Caco-2 (cell line): ENCODE results near the gene SRSF11. TPM values are rescaled to one million over a fixed set of nuclear protein-coding genes. Genes with fewer than 3 reads are reported as not detected.

Experiments used
- BruUV-seq: library from RNA; stranded (reverse); fragments of 400-500 nt; replicated peaks from 2 replicates; lab custom pipeline; 2021; lab: Mats Ljungman, UMichigan
- CTCF ChIA-PET: fragments of 300-600 bp; sonication (Branson Sonifier 250); formaldehyde crosslinking; loops from one replicate; lab custom pipeline; 2022; ENCODE audit warnings: antibody characterized with exemption; lab: Charles Lee
- POLR2A ChIA-PET: fragments of 300-600 bp; sonication (Branson Sonifier 250); formaldehyde crosslinking; loops from one replicate; lab custom pipeline; 2022; ENCODE audit warnings: antibody characterized with exemption; lab: Charles Lee
- DNase-seq, 2 experiments: peaks; one replicate each; pipeline versions ENCODE4 v3.0.0 to v3.0.0-alpha.2; 2020 to 2022
- H3K27me3 ChIP-seq: replicated peaks from 2 replicates; pipeline ENCODE4 v1.6.0; 2011; ENCODE audit warnings: low read length; ENCODE audit not compliant: control insufficient read depth, insufficient read depth
- H3K36me3 ChIP-seq: 2 replicates; pipeline ENCODE4 v1.5.1; 2011; ENCODE audit warnings: low read length; ENCODE audit not compliant: control insufficient read depth, insufficient read depth
- H3K4me1 ChIP-seq: fragments of 250-450 bp; sonication (Bioruptor Pico); 2 replicates; pipeline ENCODE4 v1.5.1; 2020; ENCODE audit warnings: mild to moderate bottlenecking
- H3K4me3 ChIP-seq: 2 replicates; pipeline ENCODE4 v1.5.1; 2011; ENCODE audit warnings: low read depth, mild to moderate bottlenecking, control low read depth, low read length
- H3K9me3 ChIP-seq: fragments of 250-450 bp; sonication (Bioruptor Pico); 2 replicates; pipeline ENCODE4 v1.5.1; 2020; ENCODE audit warnings: mild to moderate bottlenecking, moderate library complexity
- H3K27ac Mint-ChIP-seq: one replicate; pipeline ENCODE4 v1.8.0; 2022; ENCODE audit warnings: mixed read lengths; ENCODE audit not compliant: unreplicated experiment
- H3K27me3 Mint-ChIP-seq: one replicate; pipeline ENCODE4 v1.8.0; 2022; ENCODE audit warnings: mixed read lengths; ENCODE audit not compliant: insufficient read depth, unreplicated experiment
- H3K36me3 Mint-ChIP-seq: one replicate; pipeline ENCODE4 v1.8.0; 2022; ENCODE audit warnings: mild to moderate bottlenecking, mixed read lengths; ENCODE audit not compliant: insufficient read depth, unreplicated experiment
- H3K4me1 Mint-ChIP-seq: one replicate; pipeline ENCODE4 v1.8.0; 2022; ENCODE audit warnings: low read depth, mixed read lengths; ENCODE audit not compliant: unreplicated experiment
- H3K4me3 Mint-ChIP-seq: one replicate; pipeline ENCODE4 v1.8.0; 2022; ENCODE audit warnings: mild to moderate bottlenecking, moderate library complexity, mixed read lengths; ENCODE audit not compliant: unreplicated experiment
- H3K9me3 Mint-ChIP-seq: one replicate; pipeline ENCODE4 v1.8.0; 2022; ENCODE audit warnings: mixed read lengths; ENCODE audit not compliant: unreplicated experiment
- intact Hi-C: fragments of 100-400 bp; cut with micrococcal nuclease; formaldehyde crosslinking; loops from one replicate; pipeline ENCODE4 v1.10.0; 2022; ENCODE audit not compliant: unreplicated experiment
- total RNA-seq: library from RNA; stranded (reverse); gene quantifications from 2 replicates; pipeline ENCODE4 v1.2.3, GENCODE V29; 2022
- TF ChIP-seq, protein P1 (sequence below), 2 experiments: fragments of 200-600 bp in 1 of 2; IDR thresholded peaks; 1 replicate in 1 of 2; 2 replicates in 1 of 2; pipeline versions ENCODE4 v1.5.1 to v1.8.0; 2011 to 2022; ENCODE audit warnings: antibody characterized with exemption in 1 of 2, control low read depth in 1 of 2, inconsistent platforms in 1 of 2, low read depth in 1 of 2, low read length in 1 of 2, mild to moderate bottlenecking in 1 of 2, moderate library complexity in 1 of 2; ENCODE audit not compliant: insufficient read depth in 1 of 2, severe bottlenecking in 1 of 2, unreplicated experiment in 1 of 2

SRSF11 gene
- total RNA-seq, 1 experiment from 2014 or later: 119 TPM

DNA sequence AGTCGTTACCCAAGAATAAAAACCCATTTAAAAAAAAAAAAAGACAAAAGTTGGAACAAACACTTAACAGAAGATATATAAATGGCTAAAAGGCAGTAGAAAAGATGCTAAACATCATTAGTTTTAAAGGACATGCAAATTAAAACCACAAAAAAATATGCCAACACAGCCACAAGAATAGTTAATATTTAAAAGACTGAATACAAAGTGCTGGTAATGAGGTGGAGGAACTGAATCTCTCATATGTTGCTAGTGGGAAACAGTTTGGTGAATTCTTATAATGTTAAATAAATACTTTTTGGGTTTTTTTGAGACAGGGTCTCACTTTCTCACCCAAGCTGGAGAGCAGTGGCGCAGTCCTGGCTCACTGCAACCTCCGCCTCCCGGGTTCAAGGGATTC lies 25.8 kb upstream of the SRSF11 start:
- no peaks in the 10 kb centered on the region for H3K4me1 Mint-ChIP-seq
- CTCF ChIA-PET: no interaction called here
- intact Hi-C loops: no loop called here
- POLR2A ChIA-PET: no interaction called here
- no peaks in the 10 kb centered on the region for H3K27me3 ChIP-seq
- no peaks in the 10 kb centered on the region for H3K27me3 Mint-ChIP-seq
- H3K4me3 ChIP-seq: no peak overlapping the region
- H3K4me3 Mint-ChIP-seq: no peak overlapping the region
- H3K4me1 ChIP-seq: no peaks in the 10 kb centered on the region
- BruUV-seq: no TSS peak
- no peaks in the 10 kb centered on the region for H3K9me3 Mint-ChIP-seq
- no peaks in the 10 kb centered on the region for H3K9me3 ChIP-seq
- no peak overlapping the region for H3K27ac Mint-ChIP-seq
- no peaks in the 10 kb centered on the region for H3K36me3 ChIP-seq
- H3K36me3 Mint-ChIP-seq: no peaks in the 10 kb centered on the region
- no peak for DNase-seq
- TF ChIP-seq, protein P1, sequence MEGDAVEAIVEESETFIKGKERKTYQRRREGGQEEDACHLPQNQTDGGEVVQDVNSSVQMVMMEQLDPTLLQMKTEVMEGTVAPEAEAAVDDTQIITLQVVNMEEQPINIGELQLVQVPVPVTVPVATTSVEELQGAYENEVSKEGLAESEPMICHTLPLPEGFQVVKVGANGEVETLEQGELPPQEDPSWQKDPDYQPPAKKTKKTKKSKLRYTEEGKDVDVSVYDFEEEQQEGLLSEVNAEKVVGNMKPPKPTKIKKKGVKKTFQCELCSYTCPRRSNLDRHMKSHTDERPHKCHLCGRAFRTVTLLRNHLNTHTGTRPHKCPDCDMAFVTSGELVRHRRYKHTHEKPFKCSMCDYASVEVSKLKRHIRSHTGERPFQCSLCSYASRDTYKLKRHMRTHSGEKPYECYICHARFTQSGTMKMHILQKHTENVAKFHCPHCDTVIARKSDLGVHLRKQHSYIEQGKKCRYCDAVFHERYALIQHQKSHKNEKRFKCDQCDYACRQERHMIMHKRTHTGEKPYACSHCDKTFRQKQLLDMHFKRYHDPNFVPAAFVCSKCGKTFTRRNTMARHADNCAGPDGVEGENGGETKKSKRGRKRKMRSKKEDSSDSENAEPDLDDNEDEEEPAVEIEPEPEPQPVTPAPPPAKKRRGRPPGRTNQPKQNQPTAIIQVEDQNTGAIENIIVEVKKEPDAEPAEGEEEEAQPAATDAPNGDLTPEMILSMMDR (IDR thresholded peaks at IDR 0.05; ENCODE audit: insufficient read depth in 1 of 2, low read depth in 1 of 2, low read length in 1 of 2, severe bottlenecking in 1 of 2, unreplicated experiment in 1 of 2): no peak

DNA sequence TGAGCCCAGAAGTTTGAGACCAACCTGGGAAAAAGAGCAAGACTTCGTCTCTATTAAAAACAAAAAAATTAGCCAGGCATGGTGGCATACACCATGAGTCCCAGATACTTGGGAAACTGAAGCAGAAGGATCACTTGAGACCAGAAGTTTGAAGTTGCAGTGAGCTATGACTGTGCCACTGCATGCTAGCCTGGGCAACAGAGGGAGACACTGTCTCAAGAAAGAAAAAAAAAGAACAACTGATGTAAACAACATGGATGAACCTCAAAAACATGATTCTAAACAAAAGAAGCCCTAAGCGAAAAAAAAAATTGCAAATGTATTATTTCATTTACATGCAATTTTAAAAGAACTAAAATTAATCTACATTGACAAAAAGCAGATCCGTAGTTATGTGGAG lies 24.8 kb upstream of the SRSF11 start:
- BruUV-seq: no TSS peak
- Mint-ChIP-seq H3K4me1 (no peaks in the 10 kb centered on the region), H3K27me3 (no peaks in the 10 kb centered on the region), H3K4me3 (no peak overlapping the region), H3K9me3 (no peaks in the 10 kb centered on the region), H3K27ac (no peak overlapping the region), H3K36me3 (no peaks in the 10 kb centered on the region)
- Histone ChIP-seq H3K27me3 (no peaks in the 10 kb centered on the region), H3K36me3 (no peaks in the 10 kb centered on the region), H3K4me3 (no peak overlapping the region), H3K4me1 (no peaks in the 10 kb centered on the region), H3K9me3 (no peaks in the 10 kb centered on the region)
- ChIA-PET CTCF (no interaction called here), POLR2A (no interaction called here)
- TF ChIP-seq, protein P1 (IDR thresholded peaks at IDR 0.05; ENCODE audit: insufficient read depth in 1 of 2, low read depth in 1 of 2, low read length in 1 of 2, severe bottlenecking in 1 of 2, unreplicated experiment in 1 of 2): no peak
- DNase-seq: no peak
- intact Hi-C loops: no loop called here

DNA sequence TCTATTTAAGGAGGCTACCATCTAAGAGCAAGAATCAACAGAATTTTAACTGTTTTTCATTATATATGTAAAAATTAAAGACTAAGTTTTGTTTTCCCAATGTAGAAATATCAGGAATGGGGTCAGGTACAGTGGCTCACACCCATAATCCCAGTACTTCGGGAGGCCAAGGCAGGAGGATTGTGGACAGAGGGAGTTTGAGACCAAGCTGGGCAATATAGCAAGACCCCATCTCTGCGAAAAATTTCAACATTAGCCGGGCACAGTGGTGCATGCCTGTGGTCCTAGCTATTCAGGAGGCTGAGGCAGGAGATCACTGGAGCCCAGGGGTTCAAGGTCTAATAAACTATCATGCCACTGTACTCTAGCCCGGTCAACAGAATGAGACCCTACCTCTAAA lies 21.1 kb upstream of the SRSF11 start:
- POLR2A ChIA-PET: no interaction called here
- BruUV-seq: no TSS peak
- H3K27ac Mint-ChIP-seq: no peak overlapping the region

More for the DNA sequence above, 21.1 kb upstream of the SRSF11 start:
- no peak overlapping the region for H3K4me3 ChIP-seq
- DNase-seq: no peak
- H3K4me1 ChIP-seq: no peaks in the 10 kb centered on the region
- H3K27me3 Mint-ChIP-seq: no peaks in the 10 kb centered on the region
- no peaks in the 10 kb centered on the region for H3K36me3 ChIP-seq
- no peak overlapping the region for H3K4me3 Mint-ChIP-seq
- CTCF ChIA-PET: no interaction called here
- TF ChIP-seq, protein P1 (IDR thresholded peaks at IDR 0.05; ENCODE audit: insufficient read depth in 1 of 2, low read depth in 1 of 2, low read length in 1 of 2, severe bottlenecking in 1 of 2, unreplicated experiment in 1 of 2): no peak
- intact Hi-C loops: loop anchor here (10.0 kb wide), 1 partner anchor 215 kb away; the partner anchor contains the start of gene CTH
- no peaks in the 10 kb centered on the region for H3K27me3 ChIP-seq
- no peaks in the 10 kb centered on the region for H3K36me3 Mint-ChIP-seq
- H3K9me3 ChIP-seq: no peaks in the 10 kb centered on the region
- no peaks in the 10 kb centered on the region for H3K4me1 Mint-ChIP-seq
- H3K9me3 Mint-ChIP-seq: no peaks in the 10 kb centered on the region
